Colonic mucosa (tissue), 4 donors: ENCODE measurements around the gene GMDS. TPM values are rescaled to one million over a fixed set of nuclear protein-coding genes. Genes with fewer than 3 reads are reported as not detected.

ENCODE experiments used
- DNase-seq: peaks from one replicate; pipeline ENCODE4 v3.0.0-alpha.2; 2020
- H3K27ac ChIP-seq: fragments of 200-600 bp; one replicate; pipeline ENCODE4 v1.8.0; 2021
- H3K27me3 ChIP-seq: fragments of 200-600 bp; one replicate; pipeline ENCODE4 v1.8.0; 2021
- H3K36me3 ChIP-seq: fragments of 200-600 bp; one replicate; pipeline ENCODE4 v1.8.0; 2021
- H3K4me1 ChIP-seq: fragments of 200-600 bp; one replicate; pipeline ENCODE4 v1.8.0; 2021; ENCODE audit warnings: mild to moderate bottlenecking
- H3K4me3 ChIP-seq: fragments of 200-600 bp; one replicate; pipeline ENCODE4 v1.8.0; 2021
- H3K9ac ChIP-seq, 2 donors: one replicate each; pipeline ENCODE4 v1.7.0; 2013; ENCODE audit warnings: control low read depth in 2 of 2, low read depth in 2 of 2, low read length in 2 of 2
- H3K9me3 ChIP-seq: fragments of 200-600 bp; one replicate; pipeline ENCODE4 v1.8.0; 2021
- intact Hi-C: fragments of 100-400 bp; cut with DNase I; formaldehyde crosslinking; loops from one replicate; pipeline ENCODE4 v1.14.1; 2022
- total RNA-seq, 2 donors: library from RNA; stranded (reverse); fragmentation: NEBNext Ultra II Directional in 1 of 2; extraction: Animal tissue kit (Norgen Biotek cat#: 25700) in 1 of 2; gene quantifications; one replicate each; pipeline ENCODE4 v1.2.1, GENCODE V29; 2021
- TF ChIP-seq, protein P1 (sequence below): fragments of 200-600 bp; IDR thresholded peaks from one replicate; pipeline ENCODE4 v1.8.0; 2022; ENCODE audit warnings: antibody characterized with exemption, mild to moderate bottlenecking
- donor health status: healthy.
- donor health status: DM: no; HTN: no; CAD: no.
- donor health status: DM: no; HTN: no; CAD: no.

Gene GMDS
- total RNA-seq, 2 donors from 2014 or later, result 247 to 272 TPM

DNA sequence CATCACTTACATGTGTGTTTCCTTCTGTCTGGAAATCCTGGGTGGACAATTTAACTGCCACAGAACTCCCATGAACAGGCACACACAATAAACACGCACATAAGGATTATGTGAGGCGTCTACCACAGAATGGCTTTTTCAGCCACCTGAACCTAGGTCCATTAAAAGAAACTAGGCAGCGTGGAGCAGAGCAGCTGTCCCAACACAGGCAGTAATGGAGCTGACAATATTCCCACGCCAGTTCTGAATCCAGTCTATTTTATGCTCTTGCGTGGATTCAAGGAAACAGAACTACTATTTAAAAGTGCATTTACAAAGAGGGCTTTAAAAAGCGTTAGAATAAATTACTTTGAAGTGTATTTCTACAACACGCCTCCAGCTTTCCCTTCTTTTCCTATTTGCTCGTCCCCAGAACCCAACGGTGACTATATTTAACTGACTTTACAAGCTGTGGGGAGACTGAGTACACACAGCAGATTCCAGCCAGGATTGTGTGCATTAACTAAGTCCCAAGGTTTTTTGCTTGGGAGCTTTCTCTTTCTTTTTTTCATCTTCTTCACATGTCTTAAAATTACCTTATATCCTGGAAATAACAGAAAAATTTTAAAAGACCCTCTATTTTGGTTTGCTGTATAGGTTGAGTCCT lies 95.9 kb downstream of the GMDS start:
- intact Hi-C loops, result no loop called here
- Histone ChIP-seq H3K27ac (no peak overlapping the region), H3K9me3 (no peaks in the 10 kb centered on the region), H3K4me3 (no peak overlapping the region), H3K27me3 (no peaks in the 10 kb centered on the region), H3K4me1 (no peaks in the 10 kb centered on the region), H3K9ac (no peak overlapping the region), H3K36me3 (no peaks in the 10 kb centered on the region)
- TF ChIP-seq, protein P1, sequence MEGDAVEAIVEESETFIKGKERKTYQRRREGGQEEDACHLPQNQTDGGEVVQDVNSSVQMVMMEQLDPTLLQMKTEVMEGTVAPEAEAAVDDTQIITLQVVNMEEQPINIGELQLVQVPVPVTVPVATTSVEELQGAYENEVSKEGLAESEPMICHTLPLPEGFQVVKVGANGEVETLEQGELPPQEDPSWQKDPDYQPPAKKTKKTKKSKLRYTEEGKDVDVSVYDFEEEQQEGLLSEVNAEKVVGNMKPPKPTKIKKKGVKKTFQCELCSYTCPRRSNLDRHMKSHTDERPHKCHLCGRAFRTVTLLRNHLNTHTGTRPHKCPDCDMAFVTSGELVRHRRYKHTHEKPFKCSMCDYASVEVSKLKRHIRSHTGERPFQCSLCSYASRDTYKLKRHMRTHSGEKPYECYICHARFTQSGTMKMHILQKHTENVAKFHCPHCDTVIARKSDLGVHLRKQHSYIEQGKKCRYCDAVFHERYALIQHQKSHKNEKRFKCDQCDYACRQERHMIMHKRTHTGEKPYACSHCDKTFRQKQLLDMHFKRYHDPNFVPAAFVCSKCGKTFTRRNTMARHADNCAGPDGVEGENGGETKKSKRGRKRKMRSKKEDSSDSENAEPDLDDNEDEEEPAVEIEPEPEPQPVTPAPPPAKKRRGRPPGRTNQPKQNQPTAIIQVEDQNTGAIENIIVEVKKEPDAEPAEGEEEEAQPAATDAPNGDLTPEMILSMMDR, result no peak
- DNase-seq, result no peak

DNA sequence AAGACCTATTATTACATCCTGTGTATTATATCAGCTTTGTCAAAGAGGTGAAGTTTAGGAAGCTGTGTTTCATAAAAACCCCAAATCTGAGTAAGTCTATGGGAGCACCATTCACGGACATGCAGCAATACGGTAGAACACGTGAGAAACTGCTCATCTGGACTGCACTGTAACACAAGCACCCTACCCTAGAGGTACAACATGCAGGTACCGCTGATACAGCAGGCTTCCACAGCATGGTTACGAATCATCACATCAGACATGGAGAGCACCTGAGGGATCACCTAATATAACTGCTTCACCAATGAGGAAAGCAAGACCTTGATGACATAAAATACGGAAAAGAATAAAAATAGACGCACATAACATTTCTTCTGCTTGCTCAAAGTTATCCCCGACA lies 96.7 kb downstream of the GMDS start:
- Histone ChIP-seq H3K9me3 (no peaks in the 10 kb centered on the region), H3K9ac (no peak overlapping the region), H3K4me1 (no peaks in the 10 kb centered on the region), H3K27ac (no peak overlapping the region), H3K36me3 (no peaks in the 10 kb centered on the region), H3K27me3 (no peaks in the 10 kb centered on the region), H3K4me3 (no peak overlapping the region)
- TF ChIP-seq, protein P1, result no peak
- DNase-seq, result no peak
- intact Hi-C loops, result no loop called here

DNA sequence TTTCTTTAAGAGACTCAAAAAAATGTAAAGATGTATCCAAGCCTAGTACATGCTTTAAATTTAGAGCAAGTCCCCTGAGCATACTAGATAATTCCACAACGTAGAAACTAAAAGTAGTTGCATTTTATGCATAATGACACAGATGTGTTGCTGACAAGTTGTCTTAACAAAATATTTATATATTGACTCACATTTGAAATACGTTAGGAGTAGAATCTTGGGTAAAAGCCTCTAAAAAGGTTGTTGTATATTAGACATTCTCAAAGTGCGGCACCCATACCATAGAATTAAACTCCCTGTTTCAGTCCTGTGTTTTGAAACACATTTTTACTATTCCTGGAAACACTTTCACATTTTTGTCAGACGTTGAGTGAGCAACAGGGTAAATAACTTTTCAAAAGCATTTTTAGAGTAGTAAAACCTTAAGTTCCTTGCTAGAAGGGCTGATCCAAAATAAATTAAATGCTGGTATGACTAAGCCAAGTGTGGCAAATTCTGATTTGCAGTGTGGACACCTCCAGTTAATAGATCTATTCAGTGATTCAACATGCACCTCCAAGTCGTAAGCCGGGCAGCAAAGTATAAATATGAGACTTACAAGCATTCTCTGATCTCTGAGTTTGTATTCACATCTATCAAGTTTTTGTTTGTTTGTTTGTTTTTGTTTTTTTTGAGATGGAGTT lies 97.5 kb downstream of the GMDS start:
- H3K4me3 ChIP-seq, result no peak overlapping the region
- H3K4me1 ChIP-seq, result no peaks in the 10 kb centered on the region
- TF ChIP-seq, protein P1, result no peak
- intact Hi-C loops, result no loop called here
- H3K27ac ChIP-seq, result no peak overlapping the region
- H3K9ac ChIP-seq, result no peak overlapping the region
- no peaks in the 10 kb centered on the region for H3K36me3 ChIP-seq
- no peaks in the 10 kb centered on the region for H3K27me3 ChIP-seq
- no peaks in the 10 kb centered on the region for H3K9me3 ChIP-seq
- DNase-seq, result no peak

DNA sequence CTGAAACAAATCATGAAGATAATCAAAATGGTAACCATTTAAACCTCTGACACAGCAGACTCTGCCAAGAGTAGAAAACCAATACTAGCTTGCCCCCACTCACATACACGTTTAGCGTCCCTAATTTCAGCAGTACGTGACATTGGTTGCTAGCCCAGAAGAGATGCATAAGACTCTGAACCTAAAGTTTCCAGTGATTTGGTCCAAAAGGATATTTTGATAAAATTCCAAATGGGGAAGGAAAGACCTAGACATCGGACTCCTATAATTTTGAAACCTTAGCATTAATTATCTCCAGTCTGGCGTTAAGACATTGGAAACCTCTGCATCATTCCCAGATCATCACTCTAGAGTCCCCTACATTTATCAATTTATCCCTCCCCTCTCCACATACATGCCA lies 98.1 kb downstream of the GMDS start:
- no peaks in the 10 kb centered on the region for H3K9me3 ChIP-seq
- no peaks in the 10 kb centered on the region for H3K36me3 ChIP-seq
- TF ChIP-seq, protein P1, result no peak
- no peak overlapping the region for H3K9ac ChIP-seq
- no peak overlapping the region for H3K27ac ChIP-seq
- H3K27me3 ChIP-seq, result no peaks in the 10 kb centered on the region
- no peak for DNase-seq
- intact Hi-C loops, result no loop called here
- H3K4me1 ChIP-seq, result no peaks in the 10 kb centered on the region
- no peak overlapping the region for H3K4me3 ChIP-seq

DNA sequence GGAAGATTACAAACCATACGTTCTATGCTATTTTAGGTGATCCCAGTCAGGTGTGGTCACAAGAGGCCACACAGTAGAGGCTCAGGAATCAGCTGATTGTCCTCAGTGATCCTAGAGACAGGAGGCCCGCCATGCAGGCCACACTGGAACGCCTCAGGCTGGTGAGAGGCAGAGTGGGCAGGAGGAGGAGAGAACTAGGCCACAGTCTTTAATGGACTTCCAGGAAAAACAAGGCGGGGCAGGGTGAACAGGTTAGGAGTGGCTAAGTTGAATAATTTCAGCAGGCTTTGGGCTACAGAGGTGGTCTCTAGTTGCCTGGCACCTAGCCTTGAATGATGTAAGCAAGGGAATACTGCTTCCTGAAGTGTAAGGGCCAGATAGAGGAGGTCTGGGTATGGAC lies 101.2 kb downstream of the GMDS start:
- TF ChIP-seq, protein P1, result no peak
- no peak for DNase-seq

More for the DNA sequence above, 101.2 kb downstream of the GMDS start:
- no peaks in the 10 kb centered on the region for H3K9me3 ChIP-seq
- no peak overlapping the region for H3K9ac ChIP-seq
- H3K27me3 ChIP-seq, result no peaks in the 10 kb centered on the region
- no peak overlapping the region for H3K27ac ChIP-seq
- intact Hi-C loops, result no loop called here
- H3K4me1 ChIP-seq, result no peaks in the 10 kb centered on the region
- no peaks in the 10 kb centered on the region for H3K36me3 ChIP-seq
- H3K4me3 ChIP-seq, result no peak overlapping the region
